ENCODE data around the gene GALK2.
"Not testable (repeated sequence)": the region's sequence is repeated elsewhere in the genome, so short reads cannot be mapped to it uniquely, and the experiment has no call there.

GRCh38 chr15:49208102-49208501 lies 38.1 kb downstream of the GALK2 start:
- not testable (repeated sequence) for TF ChIP-seq CTCF, POLR2A, EP300 (IDR thresholded peaks at IDR 0.05)

Measured in tibial nerve (tissue), 4 donors.